HEK293T (cell line): ENCODE results near the gene TTC9B.

ENCODE experiments used
- CTCF ChIA-PET: fragments of 350-600 bp; formaldehyde crosslinking; extraction: SDS; loops from one replicate; lab custom pipeline; 2021; ENCODE audit warnings: antibody characterized with exemption, inconsistent platforms; lab: Yijun Ruan, JAX
- POLR2A ChIA-PET: fragments of 350-600 bp; formaldehyde crosslinking; extraction: SDS; loops from one replicate; lab custom pipeline; 2020; ENCODE audit warnings: antibody characterized with exemption, inconsistent platforms; lab: Yijun Ruan, JAX
- DNase-seq: peaks from one replicate; pipeline ENCODE4 v3.0.0; 2012; ENCODE audit warnings: mixed read lengths; ENCODE audit errors: extremely low spot score
- ARNT ChIP-seq: fragments of 450-650 bp; IDR thresholded peaks from 2 replicates; pipeline ENCODE4 v1.6.1; 2017; ENCODE audit warnings: mild to moderate bottlenecking
- BHLHE40 ChIP-seq: fragments of 450-650 bp; IDR thresholded peaks from 2 replicates; pipeline ENCODE4 v1.6.1; 2016; ENCODE audit warnings: mild to moderate bottlenecking, moderate library complexity, borderline replicate concordance
- CTBP1 ChIP-seq: fragments of 450-650 bp; IDR thresholded peaks from 2 replicates; pipeline ENCODE4 v1.6.1; 2016; ENCODE audit warnings: borderline replicate concordance
- ELF4 ChIP-seq: fragments of 450-650 bp; IDR thresholded peaks from 2 replicates; pipeline ENCODE4 v1.6.1; 2017; ENCODE audit warnings: antibody characterized with exemption
- FOXA1 ChIP-seq: fragments of 450-650 bp; IDR thresholded peaks from 2 replicates; pipeline ENCODE4 v1.6.1; 2016; ENCODE audit warnings: mild to moderate bottlenecking
- FOXK2 ChIP-seq: fragments of 450-650 bp; IDR thresholded peaks from 2 replicates; pipeline ENCODE4 v1.6.1; 2016; ENCODE audit warnings: mild to moderate bottlenecking
- FOXM1 ChIP-seq: fragments of 450-650 bp; IDR thresholded peaks from 2 replicates; pipeline ENCODE4 v1.6.1; 2017; ENCODE audit warnings: mild to moderate bottlenecking, borderline replicate concordance
- HDGF ChIP-seq: fragments of 450-650 bp; IDR thresholded peaks from 2 replicates; pipeline ENCODE4 v1.6.1; 2017; ENCODE audit warnings: antibody characterized with exemption, borderline replicate concordance
- L3MBTL2 ChIP-seq: fragments of 450-650 bp; conservative IDR thresholded peaks from 2 replicates; pipeline ENCODE4 v1.6.1; 2016; ENCODE audit warnings: mild to moderate bottlenecking
- LEF1 ChIP-seq: fragments of 450-650 bp; IDR thresholded peaks from 2 replicates; pipeline ENCODE4 v1.6.1; 2017; ENCODE audit warnings: mild to moderate bottlenecking, borderline replicate concordance
- NFRKB ChIP-seq: fragments of 450-650 bp; IDR thresholded peaks from 2 replicates; pipeline ENCODE4 v1.6.1; 2016; ENCODE audit warnings: mild to moderate bottlenecking, moderate library complexity
- SP1 ChIP-seq: fragments of 450-650 bp; IDR thresholded peaks from 2 replicates; pipeline ENCODE4 v1.6.1; 2017
- SUZ12 ChIP-seq: fragments of 450-650 bp; IDR thresholded peaks from 2 replicates; pipeline ENCODE4 v1.6.1; 2016; ENCODE audit warnings: mild to moderate bottlenecking
- TARDBP ChIP-seq: fragments of 450-650 bp; IDR thresholded peaks from 2 replicates; pipeline ENCODE4 v1.6.1; 2016
- ZNF384 ChIP-seq: fragments of 450-650 bp; IDR thresholded peaks from 2 replicates; pipeline ENCODE4 v1.6.1; 2016
- TF ChIP-seq, protein P1 (sequence below): fragments of 450-650 bp; IDR thresholded peaks from 2 replicates; pipeline ENCODE4 v1.6.1; 2016

Gene TTC9B

DNA sequence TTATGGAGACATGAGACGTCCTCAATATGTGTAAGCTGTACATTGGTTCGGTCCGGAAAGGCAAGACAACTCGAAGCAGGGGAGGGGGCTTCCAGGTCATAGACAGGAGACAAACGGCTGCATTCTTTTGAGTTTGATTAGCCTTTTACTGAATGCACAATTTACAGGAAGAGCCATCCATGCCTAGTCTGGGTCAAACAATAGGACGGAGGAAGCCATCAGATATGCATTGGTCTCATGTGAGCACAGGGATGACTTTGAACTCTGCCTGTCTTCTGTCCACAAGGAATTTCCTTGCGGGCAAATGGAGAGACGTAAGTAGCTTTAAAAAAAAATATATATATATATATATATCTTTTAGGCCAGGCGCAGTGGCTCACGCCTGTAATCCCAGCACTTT is 10.2 kb upstream of the TTC9B start:
- ChIA-PET CTCF (interaction anchor here (1.2 kb wide), 1 partner anchor 89 kb away, joined by 3 read pairs; no protein-coding TSS in a partner anchor), POLR2A (interaction anchor here (1.2 kb wide), 1 partner anchor 8 kb away, joined by 3 read pairs; no protein-coding TSS in a partner anchor)
- no peak for TF ChIP-seq BHLHE40
- TF ChIP-seq, protein P1, sequence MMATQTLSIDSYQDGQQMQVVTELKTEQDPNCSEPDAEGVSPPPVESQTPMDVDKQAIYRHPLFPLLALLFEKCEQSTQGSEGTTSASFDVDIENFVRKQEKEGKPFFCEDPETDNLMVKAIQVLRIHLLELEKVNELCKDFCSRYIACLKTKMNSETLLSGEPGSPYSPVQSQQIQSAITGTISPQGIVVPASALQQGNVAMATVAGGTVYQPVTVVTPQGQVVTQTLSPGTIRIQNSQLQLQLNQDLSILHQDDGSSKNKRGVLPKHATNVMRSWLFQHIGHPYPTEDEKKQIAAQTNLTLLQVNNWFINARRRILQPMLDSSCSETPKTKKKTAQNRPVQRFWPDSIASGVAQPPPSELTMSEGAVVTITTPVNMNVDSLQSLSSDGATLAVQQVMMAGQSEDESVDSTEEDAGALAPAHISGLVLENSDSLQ = no peak
- TF ChIP-seq L3MBTL2 = no peak
- no peak for TF ChIP-seq FOXK2
- TF ChIP-seq FOXM1 = no peak
- no peak for TF ChIP-seq FOXA1
- no peak for TF ChIP-seq LEF1
- TF ChIP-seq HDGF = no peak
- no peak for TF ChIP-seq ARNT
- TF ChIP-seq SP1 = no peak
- TF ChIP-seq CTBP1 = no peak
- TF ChIP-seq SUZ12 = no peak
- no peak for TF ChIP-seq ELF4
- TF ChIP-seq NFRKB = no peak
- TF ChIP-seq TARDBP = no peak
- TF ChIP-seq ZNF384 = no peak
- DNase-seq = no peak

DNA sequence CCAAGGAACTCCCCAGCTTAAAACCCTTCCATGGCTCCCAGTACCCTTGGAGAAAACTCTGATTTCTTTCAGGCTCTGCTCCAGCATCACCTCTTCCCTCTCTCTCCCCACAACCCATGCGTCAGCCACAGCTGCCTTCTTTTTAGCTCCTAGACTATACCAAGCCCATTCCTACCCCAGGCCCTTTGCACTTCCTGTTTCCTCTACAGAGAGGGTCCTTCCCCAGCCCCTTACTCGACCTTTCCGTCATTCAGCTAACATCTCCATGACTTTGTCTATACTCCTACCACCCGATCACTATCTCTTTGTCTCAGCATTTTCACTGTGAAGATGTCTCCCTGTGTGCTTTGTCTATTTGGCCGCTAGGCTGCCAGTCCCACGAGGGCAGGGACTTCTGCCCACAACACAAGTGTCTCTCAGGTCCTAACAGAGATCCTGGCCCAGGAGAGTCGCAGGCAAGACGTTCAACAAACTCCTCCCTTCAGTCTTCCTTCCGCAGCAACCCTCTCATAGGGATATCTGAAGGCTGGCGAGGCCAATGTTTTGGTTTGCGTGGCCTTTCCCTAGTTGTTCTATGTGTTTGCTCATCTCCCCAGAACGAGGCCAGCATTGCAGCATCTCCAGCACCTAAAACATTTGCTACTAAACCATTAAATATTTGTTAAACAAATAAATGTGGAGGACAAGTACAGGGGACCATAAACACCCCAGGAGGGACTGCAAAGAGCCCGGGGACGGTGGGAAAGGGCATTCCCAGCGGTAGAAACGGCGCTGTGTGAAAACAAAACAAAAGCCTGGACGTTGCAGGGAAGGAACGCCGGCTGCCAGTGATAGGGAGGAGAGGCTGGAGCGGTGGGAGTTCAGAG is 7.5 kb upstream of the TTC9B start:
- ChIA-PET POLR2A (no interaction called here), CTCF (no interaction called here)
- DNase-seq = no peak
- TF ChIP-seq TARDBP (no peak), NFRKB (no peak), L3MBTL2 (0 out of 2 replicates have a peak, but pooled peaks have one; percentile 21)

DNA sequence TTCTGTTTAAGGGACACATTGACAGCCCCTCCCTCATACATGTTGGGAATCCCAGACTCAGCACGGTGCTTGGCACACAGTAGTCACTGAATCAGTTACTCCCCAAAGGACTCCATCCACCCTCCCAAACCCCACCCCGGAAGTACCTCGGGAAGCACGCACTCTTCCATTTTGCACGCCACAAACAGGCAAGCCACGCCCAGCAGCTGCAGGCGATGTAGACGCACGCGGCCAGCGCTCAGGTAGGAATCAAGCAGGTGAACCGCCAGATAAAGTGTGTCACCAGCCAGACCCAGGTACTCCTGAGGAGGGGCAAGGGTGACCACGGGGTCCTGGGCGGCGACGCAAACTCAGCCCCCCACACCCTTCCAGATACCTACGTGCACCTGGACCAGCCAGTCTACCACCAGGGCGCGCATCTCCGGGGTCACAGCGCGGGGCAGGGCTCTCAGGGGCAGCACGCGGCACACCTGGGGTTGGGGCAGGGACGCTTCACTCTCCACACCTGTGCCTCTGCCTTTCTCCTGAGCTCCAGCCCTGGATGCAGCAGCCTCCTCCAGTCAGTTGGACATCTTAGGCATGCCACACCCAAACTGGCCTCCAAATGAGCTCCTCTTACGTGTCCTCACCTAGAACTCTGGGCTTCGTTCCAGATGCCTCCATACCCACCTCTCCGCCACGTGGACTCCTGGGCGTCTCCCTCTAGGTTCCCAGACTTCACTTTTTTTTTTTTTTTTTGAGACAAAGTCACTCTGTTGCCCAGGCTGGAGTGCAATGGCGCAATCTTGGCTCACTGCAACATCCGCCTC is 6.4 kb upstream of the TTC9B start:
- CTCF ChIA-PET = no interaction called here
- TF ChIP-seq FOXA1 (no peak), BHLHE40 (no peak), SP1 (no peak), FOXK2 (no peak), ZNF384 (no peak), LEF1 (no peak), NFRKB (no peak), ARNT (no peak), FOXM1 (no peak)
- TF ChIP-seq, protein P1 = no peak
- POLR2A ChIA-PET = no interaction called here

DNA sequence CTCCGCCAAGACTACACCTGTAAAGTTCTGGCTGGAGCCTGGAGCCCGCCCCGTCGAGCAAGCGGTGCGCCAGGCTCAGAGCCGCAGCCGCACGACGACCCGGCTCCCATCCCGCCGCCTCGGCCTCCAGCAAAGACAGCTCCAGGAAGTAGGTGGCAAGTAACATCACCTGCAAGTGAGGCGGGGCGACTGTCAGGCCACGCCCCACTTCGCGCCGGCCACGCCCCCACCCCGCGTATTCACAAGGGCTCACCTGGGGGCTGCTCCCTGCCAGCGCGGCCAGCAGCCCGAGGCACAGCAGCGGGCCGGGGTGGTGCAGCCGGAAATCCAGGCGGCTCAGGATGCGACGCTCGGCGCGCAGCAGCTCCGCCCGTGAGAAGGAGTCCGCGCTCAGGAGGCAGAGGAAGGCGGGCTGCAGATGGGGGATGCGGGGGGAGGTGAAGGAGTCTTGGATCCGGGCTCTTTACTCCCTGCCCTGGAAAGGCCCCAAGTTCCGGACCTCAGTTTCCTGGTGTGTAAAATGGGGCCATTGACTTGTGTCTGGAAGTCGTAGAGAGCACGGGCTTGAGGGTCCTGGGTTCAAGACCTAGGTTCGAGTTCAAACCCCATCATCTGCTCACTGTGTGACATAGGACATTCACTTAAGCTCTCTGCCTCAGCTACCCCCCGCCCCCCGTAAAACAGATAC is 5.1 kb upstream of the TTC9B start:
- CTCF ChIA-PET = no interaction called here

More for the DNA sequence above, 6.4 kb upstream of the TTC9B start:
- DNase-seq = no peak

DNA sequence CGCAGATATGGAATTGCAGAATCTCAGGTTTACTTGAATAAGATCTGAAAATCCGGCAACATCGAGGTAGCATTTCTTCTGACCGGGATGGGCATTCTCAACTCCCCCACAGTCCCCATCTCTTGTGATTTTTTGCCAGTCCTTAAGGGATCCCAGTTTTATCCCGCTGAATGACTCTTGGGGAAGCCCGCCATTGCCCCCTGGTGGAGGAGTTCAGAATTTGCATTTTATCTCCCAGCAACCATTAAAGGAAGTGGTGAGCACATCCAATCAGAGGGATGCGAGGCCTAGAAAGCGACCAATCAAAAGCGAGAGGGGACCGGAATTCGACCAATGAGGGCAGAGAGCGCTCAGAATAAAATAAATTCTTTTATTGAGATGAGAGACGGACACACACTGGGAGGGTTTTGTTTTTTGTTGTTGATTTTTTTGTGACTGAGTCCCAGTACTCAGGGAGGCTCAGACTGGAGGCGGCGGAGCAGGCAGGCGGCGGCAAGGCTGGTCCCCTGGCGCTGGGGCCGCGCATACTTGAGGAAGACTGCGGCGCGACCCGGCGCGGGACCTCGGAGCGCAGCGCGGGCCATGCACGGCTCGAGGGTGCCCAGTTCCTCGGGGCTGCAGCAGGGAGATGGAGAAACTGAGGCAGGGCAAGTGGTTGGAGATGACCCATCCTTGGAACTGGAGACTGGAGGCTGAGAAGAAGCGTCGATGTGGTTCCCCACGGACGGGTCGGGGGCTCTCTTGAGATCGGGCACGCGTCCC is 3.9 kb upstream of the TTC9B start:
- TF ChIP-seq FOXA1 = no peak
- no peak for TF ChIP-seq ARNT
- no peak for TF ChIP-seq HDGF
- TF ChIP-seq NFRKB = no peak
- TF ChIP-seq, protein P1 = no peak
- no peak for TF ChIP-seq ELF4
- no peak for TF ChIP-seq FOXM1
- TF ChIP-seq L3MBTL2 = no peak
- TF ChIP-seq SP1 = no peak
- TF ChIP-seq FOXK2 = no peak
- no peak for TF ChIP-seq CTBP1
- TF ChIP-seq BHLHE40 = no peak
- CTCF ChIA-PET = no interaction called here
- POLR2A ChIA-PET = no interaction called here
- DNase-seq = peak; percentile 89

More for the DNA sequence above, 5.1 kb upstream of the TTC9B start:
- no peak for TF ChIP-seq TARDBP
- no peak for TF ChIP-seq SP1
- TF ChIP-seq SUZ12 = no peak
- no peak for TF ChIP-seq ELF4
- no peak for TF ChIP-seq CTBP1
- TF ChIP-seq LEF1 = no peak
- POLR2A ChIA-PET = no interaction called here
- DNase-seq = no peak
